GM12878 (cell line): ENCODE results near the gene NAV2.

Source experiments
- CBX3 ChIP-seq: fragments of 200-600 bp; sonication (generic); IDR thresholded peaks from 2 replicates; pipeline ENCODE4 v1.6.1; 2016; ENCODE audit warnings: low read depth, borderline replicate concordance
- ELK1 ChIP-seq: IDR thresholded peaks from 2 replicates; pipeline ENCODE4 v1.6.1; 2012; ENCODE audit warnings: low read depth, low read length, improper control_type of control experiment
- MTA3 ChIP-seq: IDR thresholded peaks from 2 replicates; pipeline ENCODE4 v1.6.1; 2012; ENCODE audit warnings: low read length, inconsistent platforms, borderline replicate concordance
- NR2F1 ChIP-seq: fragments of 450-650 bp; conservative IDR thresholded peaks from 2 replicates; pipeline ENCODE4 v1.6.1; 2017; ENCODE audit warnings: mild to moderate bottlenecking
- PBX3 ChIP-seq: IDR thresholded peaks from 2 replicates; pipeline ENCODE4 v1.6.1; 2011; ENCODE audit warnings: mild to moderate bottlenecking, low read depth, low read length, moderate library complexity; ENCODE audit not compliant: insufficient replicate concordance
- POLR2A ChIP-seq: IDR thresholded peaks from 2 replicates; pipeline ENCODE4 v1.6.1; 2011; ENCODE audit warnings: low read depth, mild to moderate bottlenecking, low read length
- RAD51 ChIP-seq: fragments of 450-650 bp; IDR thresholded peaks from 2 replicates; pipeline ENCODE4 v1.6.1; 2016; ENCODE audit warnings: moderate library complexity, mild to moderate bottlenecking, inconsistent platforms
- RCOR1 ChIP-seq: conservative IDR thresholded peaks from 2 replicates; pipeline ENCODE4 v1.6.1; 2012; ENCODE audit warnings: low read depth, low read length, improper control_type of control experiment
- TBL1XR1 ChIP-seq: IDR thresholded peaks from 2 replicates; pipeline ENCODE4 v1.6.1; 2012; ENCODE audit warnings: low read depth, low read length, improper control_type of control experiment
- ZSCAN29 ChIP-seq: fragments of 450-650 bp; IDR thresholded peaks from 2 replicates; pipeline ENCODE4 v1.6.1; 2017; ENCODE audit warnings: mild to moderate bottlenecking, moderate library complexity
- TF ChIP-seq, protein P1 (sequence below), 3 experiments: IDR thresholded peaks in 2 of 3; conservative IDR thresholded peaks in 1 of 3; 2 replicates each; pipeline ENCODE4 v1.5.1; 2011; ENCODE audit warnings: low read depth in 3 of 3, low read length in 3 of 3, mild to moderate bottlenecking in 3 of 3, control low read depth in 2 of 3, moderate library complexity in 2 of 3, inconsistent platforms in 1 of 3, mixed read lengths in 1 of 3; ENCODE audit not compliant: control insufficient read depth in 2 of 3, insufficient read depth in 1 of 3; ENCODE audit errors: extremely low read depth in 1 of 3

DNA sequence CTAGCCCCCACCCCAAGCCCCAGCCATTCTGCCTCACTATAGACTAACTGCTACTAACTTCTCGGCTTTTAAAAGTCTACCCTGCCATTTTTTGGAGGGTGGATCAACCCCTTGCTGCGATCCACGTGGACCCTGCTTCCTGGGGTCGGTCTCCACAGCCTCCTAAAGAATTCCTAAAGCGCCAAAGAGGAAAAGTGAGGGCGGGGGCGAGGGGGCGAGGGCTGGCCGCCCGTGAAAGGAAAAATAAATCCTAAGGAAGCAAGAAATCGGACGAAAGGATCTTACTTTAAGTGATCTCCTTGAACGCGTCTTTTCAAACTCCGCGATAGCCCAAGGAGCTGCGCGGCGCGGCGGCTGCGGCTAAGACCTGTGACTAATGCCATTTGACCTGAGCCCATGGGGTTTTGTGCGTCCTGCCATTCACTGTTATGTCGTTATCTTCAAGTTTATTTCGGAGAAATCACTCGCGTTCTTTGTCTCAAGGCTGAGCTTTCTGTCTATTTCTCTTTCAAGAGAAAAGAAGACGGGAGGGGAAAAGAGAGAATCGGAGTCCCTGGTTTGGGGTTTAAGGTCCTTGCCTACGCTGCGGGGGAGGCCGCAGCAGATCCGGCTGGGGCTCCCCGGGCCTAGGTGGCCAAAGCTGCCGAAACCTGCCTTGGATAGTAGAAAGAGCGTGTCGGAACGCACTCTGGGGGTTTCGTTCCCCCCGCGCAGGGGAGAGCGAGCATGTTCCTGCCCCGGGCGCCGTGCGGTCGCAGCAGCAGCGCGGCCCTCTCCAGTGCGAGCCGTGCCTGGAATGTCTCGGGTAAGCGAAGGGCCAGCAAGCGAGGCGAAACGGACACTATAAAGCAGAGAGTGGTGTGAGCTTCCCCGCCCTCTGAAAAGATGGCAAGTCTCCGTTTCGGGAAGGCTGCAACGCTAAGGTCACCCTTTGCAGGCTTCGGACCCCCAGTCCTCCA lies 450.5 kb downstream of the NAV2 start:
- TF ChIP-seq RCOR1 (no peak), RAD51 (no peak), CBX3 (no peak), ZSCAN29 (no peak), PBX3 (no peak), POLR2A (no peak), MTA3 (no peak), ELK1 (no peak), NR2F1 (no peak), TBL1XR1 (no peak)
- TF ChIP-seq, protein P1, sequence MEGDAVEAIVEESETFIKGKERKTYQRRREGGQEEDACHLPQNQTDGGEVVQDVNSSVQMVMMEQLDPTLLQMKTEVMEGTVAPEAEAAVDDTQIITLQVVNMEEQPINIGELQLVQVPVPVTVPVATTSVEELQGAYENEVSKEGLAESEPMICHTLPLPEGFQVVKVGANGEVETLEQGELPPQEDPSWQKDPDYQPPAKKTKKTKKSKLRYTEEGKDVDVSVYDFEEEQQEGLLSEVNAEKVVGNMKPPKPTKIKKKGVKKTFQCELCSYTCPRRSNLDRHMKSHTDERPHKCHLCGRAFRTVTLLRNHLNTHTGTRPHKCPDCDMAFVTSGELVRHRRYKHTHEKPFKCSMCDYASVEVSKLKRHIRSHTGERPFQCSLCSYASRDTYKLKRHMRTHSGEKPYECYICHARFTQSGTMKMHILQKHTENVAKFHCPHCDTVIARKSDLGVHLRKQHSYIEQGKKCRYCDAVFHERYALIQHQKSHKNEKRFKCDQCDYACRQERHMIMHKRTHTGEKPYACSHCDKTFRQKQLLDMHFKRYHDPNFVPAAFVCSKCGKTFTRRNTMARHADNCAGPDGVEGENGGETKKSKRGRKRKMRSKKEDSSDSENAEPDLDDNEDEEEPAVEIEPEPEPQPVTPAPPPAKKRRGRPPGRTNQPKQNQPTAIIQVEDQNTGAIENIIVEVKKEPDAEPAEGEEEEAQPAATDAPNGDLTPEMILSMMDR (IDR thresholded peaks at IDR 0.05 in 2 of 3, conservative IDR thresholded peaks at IDR 0.05 in 1 of 3; ENCODE audit: control insufficient read depth in 2 of 3, extremely low read depth in 1 of 3, insufficient read depth in 1 of 3, low read depth in 3 of 3, low read length in 3 of 3), result no peak
